Tibial artery (tissue), 4 donors: Measurements from ENCODE around the gene SDCCAG8.
A peak's percentile ranks its signal among the peaks of the same experiment; 100 is the strongest.

ENCODE experiments used
- DNase-seq, 2 donors: peaks; one replicate each; pipeline ENCODE4 v3.0.0-alpha.2; 2019
- H3K27ac ChIP-seq, 2 donors: fragments of 200-600 bp; sonication (generic) in 1 of 2; 1 replicate in 1 of 2; 2 replicates in 1 of 2; pipeline ENCODE4 v1.5.1; 2018 to 2019; ENCODE audit warnings: mild to moderate bottlenecking in 1 of 2
- H3K27me3 ChIP-seq, 2 donors: fragments of 200-600 bp; sonication (generic) in 1 of 2; one replicate each; pipeline versions ENCODE4 v1.5.1 to v1.6.0; 2016 to 2019
- H3K36me3 ChIP-seq, 3 donors: fragments of 200-600 bp; sonication (generic) in 2 of 3; one replicate each; pipeline ENCODE4 v1.5.1; 2016 to 2019; ENCODE audit warnings: mild to moderate bottlenecking in 2 of 3
- H3K4me1 ChIP-seq, 4 donors: fragments of 200-600 bp; sonication (generic) in 2 of 4; 1 replicate in 3 of 4; 2 replicates in 1 of 4; pipeline ENCODE4 v1.5.1; 2016 to 2019
- H3K4me3 ChIP-seq, 2 donors: fragments of 200-600 bp; sonication (generic) in 1 of 2; 1 replicate in 1 of 2; 2 replicates in 1 of 2; pipeline ENCODE4 v1.5.1; 2018 to 2019; ENCODE audit warnings: mild to moderate bottlenecking in 2 of 2
- H3K9me3 ChIP-seq, 3 donors: fragments of 200-600 bp; sonication (generic) in 1 of 3; one replicate each; pipeline ENCODE4 v1.5.1; 2016 to 2019
- intact Hi-C: fragments of 100-400 bp; cut with DNase I; formaldehyde crosslinking; loops from one replicate; pipeline ENCODE4 v1.15.0; 2023; ENCODE audit warnings: low total_unique reads
- TF ChIP-seq, protein P1 (sequence below), 2 experiments: fragments of 200-600 bp in 1 of 2; fragments of 450-650 bp in 1 of 2; IDR thresholded peaks; one replicate each; pipeline ENCODE4 v1.5.1; 2017 to 2019; ENCODE audit warnings: antibody characterized with exemption in 2 of 2, mild to moderate bottlenecking in 1 of 2, moderate library complexity in 1 of 2

Gene SDCCAG8

DNA sequence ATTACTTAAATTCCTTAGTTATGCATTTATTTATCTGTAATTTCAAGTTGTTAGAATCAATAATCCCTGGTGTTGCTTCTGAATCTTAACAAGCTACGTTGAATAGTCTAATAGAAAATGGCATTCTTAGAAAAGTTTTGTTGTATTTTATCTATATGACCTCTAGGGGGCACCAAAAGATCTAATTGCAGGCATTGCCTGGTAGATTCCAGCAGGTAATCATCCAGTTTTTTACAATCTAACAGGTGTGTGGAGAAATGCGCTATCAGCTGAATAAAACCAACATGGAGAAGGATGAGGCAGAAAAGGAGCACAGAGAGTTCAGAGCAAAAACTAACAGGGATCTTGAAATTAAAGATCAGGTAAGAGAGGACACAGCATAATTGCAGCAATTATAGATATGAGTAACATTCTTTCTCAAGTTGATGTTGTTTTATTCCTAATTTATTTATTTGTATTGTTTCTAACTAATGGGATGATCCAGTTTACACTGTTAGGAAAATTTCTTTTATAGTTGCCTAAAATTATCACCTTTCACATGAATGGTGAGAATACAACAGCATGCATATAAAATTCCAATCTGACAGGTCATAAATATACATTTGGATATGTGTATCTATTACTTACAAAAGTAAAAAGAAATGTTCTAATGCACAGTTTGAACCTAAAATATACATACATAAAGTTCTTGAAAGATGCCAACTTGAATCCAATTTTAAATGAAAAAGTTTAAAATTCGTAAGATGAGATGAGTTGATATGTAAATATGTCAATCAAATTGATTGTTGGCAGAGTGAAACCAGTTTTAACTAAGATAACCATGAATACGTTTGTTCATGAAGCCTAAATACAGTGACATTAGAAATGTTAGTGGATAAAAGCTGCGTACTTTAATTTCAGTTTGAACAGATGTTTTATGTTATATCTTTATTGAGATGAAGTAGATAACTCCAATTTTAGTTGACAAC is 88.4 kb downstream of the SDCCAG8 start:
- Histone ChIP-seq H3K9me3 (no peaks in the 10 kb centered on the region), H3K27ac (no peak overlapping the region), H3K4me3 (no peak overlapping the region), H3K27me3 (no peaks in the 10 kb centered on the region), H3K4me1 (no peaks in the 10 kb centered on the region), H3K36me3 (peaks cover 0 to 18% (median 7%) of the 10 kb centered on the region in 3 donors)
- intact Hi-C loops = no loop called here
- DNase-seq = no peak
- TF ChIP-seq, protein P1, sequence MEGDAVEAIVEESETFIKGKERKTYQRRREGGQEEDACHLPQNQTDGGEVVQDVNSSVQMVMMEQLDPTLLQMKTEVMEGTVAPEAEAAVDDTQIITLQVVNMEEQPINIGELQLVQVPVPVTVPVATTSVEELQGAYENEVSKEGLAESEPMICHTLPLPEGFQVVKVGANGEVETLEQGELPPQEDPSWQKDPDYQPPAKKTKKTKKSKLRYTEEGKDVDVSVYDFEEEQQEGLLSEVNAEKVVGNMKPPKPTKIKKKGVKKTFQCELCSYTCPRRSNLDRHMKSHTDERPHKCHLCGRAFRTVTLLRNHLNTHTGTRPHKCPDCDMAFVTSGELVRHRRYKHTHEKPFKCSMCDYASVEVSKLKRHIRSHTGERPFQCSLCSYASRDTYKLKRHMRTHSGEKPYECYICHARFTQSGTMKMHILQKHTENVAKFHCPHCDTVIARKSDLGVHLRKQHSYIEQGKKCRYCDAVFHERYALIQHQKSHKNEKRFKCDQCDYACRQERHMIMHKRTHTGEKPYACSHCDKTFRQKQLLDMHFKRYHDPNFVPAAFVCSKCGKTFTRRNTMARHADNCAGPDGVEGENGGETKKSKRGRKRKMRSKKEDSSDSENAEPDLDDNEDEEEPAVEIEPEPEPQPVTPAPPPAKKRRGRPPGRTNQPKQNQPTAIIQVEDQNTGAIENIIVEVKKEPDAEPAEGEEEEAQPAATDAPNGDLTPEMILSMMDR (IDR thresholded peaks at IDR 0.05) = peak; percentile 58 to 74

DNA sequence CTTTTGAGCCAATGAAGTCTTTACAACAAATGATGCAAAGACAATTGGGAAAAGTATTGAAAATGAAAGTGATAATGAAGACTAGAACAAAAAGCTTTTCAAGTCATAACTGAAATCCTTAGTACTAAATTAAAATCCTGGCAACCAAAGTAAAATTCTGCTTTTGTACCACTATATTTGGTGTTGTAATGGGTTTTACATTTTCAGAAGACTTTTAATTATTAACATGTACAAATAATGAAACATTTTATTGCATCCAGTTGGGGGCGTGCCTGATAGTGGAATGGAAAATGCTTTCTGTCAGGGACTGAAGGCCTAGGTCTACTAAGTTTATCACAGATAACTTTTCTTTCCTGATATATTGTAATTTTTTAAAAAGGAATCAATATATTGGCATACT is 89.4 kb downstream of the SDCCAG8 start:
- H3K4me1 ChIP-seq = no peaks in the 10 kb centered on the region
- no peaks in the 10 kb centered on the region for H3K9me3 ChIP-seq
- intact Hi-C loops = loop anchor here (5.0 kb wide), 1 partner anchor 927 kb away; no protein-coding TSS in a partner anchor
- no peak overlapping the region for H3K4me3 ChIP-seq
- peaks cover 0 to 12% (median 7%) of the 10 kb centered on the region in 3 donors for H3K36me3 ChIP-seq
- H3K27me3 ChIP-seq = no peaks in the 10 kb centered on the region
- TF ChIP-seq, protein P1 (IDR thresholded peaks at IDR 0.05) = no peak
- H3K27ac ChIP-seq = no peak overlapping the region
- no peak for DNase-seq

DNA sequence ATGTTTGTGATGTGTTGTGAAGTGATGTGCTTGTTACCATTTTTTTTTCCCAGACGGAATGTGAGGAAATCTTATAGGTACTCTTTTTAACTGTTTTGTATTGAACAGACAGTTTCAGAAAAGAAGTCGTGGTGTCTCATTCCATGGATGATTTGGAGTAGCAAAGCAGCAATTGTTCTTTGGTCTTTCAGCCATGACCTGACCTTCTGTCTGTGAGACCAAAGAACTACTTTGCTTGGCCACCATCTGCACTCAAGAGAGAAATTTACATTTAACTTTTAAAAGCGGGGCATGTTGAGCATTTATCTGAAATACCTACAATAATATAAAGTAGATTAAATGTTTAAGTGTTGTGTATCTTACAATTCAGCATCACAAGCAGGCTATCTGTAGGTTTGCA is 90.2 kb downstream of the SDCCAG8 start:
- H3K27me3 ChIP-seq = no peaks in the 10 kb centered on the region
- peaks cover 0 to 10% (median 5%) of the 10 kb centered on the region in 3 donors for H3K36me3 ChIP-seq
- no peaks in the 10 kb centered on the region for H3K9me3 ChIP-seq
- H3K4me3 ChIP-seq = no peak overlapping the region
- no peaks in the 10 kb centered on the region for H3K4me1 ChIP-seq
- no peak for DNase-seq
- intact Hi-C loops = loop anchor here (5.0 kb wide), 1 partner anchor 926 kb away; no protein-coding TSS in a partner anchor
- TF ChIP-seq, protein P1 (IDR thresholded peaks at IDR 0.05) = no peak
- H3K27ac ChIP-seq = no peak overlapping the region

DNA sequence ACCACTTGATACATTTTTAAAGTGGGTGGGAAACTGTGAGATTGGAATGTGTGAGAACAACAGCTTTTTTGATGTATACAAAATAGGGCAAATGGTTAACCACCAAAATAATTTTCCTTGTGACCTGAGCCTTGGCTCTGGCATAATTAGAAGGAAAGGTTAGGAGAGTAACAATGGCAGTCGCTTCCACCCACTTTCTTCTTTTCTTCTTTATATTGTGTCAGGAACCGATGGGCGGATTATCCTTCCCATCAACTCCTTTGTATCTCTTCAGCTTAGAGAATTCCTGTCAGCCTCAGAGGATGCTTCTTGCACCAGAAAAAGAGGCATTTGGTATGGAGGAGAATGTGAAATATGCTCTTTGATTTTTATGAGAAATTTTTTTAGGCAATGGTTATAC is 90.6 kb downstream of the SDCCAG8 start:
- intact Hi-C loops = loop anchor here (5.0 kb wide), 1 partner anchor 926 kb away; no protein-coding TSS in a partner anchor
- TF ChIP-seq, protein P1 (IDR thresholded peaks at IDR 0.05) = no peak
- Histone ChIP-seq H3K9me3 (no peaks in the 10 kb centered on the region), H3K4me3 (no peak overlapping the region), H3K4me1 (no peaks in the 10 kb centered on the region), H3K27me3 (no peaks in the 10 kb centered on the region), H3K27ac (no peak overlapping the region), H3K36me3 (peaks cover under 1 to 12% (median 4%) of the 10 kb centered on the region in 3 donors)
- DNase-seq = no peak

DNA sequence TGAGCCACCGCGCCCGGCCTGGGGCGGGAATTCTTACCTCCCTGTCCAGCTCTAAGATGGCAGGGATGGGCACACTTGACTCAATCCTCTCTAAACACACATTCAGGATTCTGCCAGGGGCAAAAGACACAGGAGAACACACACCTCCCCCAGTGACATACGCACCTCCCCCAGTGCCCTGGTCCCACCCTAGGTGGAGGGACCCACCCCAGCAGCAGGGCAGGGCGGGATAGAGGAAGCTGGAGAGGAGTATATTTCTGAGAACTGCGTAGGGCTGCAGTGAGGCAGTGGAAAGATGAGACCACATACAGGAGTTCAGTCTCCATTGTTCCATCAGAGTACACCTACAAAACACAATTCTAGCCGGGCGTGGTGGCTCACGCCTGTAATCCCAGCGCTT is 92.5 kb downstream of the SDCCAG8 start:
- H3K4me3 ChIP-seq = no peak overlapping the region
- DNase-seq = no peak
- peaks cover 0 to 12% (median 5%) of the 10 kb centered on the region in 3 donors for H3K36me3 ChIP-seq
- no peaks in the 10 kb centered on the region for H3K27me3 ChIP-seq
- H3K4me1 ChIP-seq = no peaks in the 10 kb centered on the region
- H3K9me3 ChIP-seq = no peaks in the 10 kb centered on the region
- no peak overlapping the region for H3K27ac ChIP-seq
- intact Hi-C loops = loop anchor here (5.0 kb wide), 1 partner anchor 924 kb away; no protein-coding TSS in a partner anchor
- TF ChIP-seq, protein P1 (IDR thresholded peaks at IDR 0.05) = no peak
